WI38 (cell line): ENCODE results near the gene GNL3.

ENCODE experiments used
- H3K4me3 ChIP-seq: 2 replicates; pipeline ENCODE4 v1.5.1; 2011; ENCODE audit warnings: low read depth, mild to moderate bottlenecking, control low read depth, low read length
- CTCF ChIP-seq: IDR thresholded peaks from 2 replicates; pipeline ENCODE4 v1.5.1; 2012; ENCODE audit warnings: low read depth, mild to moderate bottlenecking, control low read depth, low read length

The GNL3 gene

GRCh38 chr3:52679199-52679538 lies 6.7 kb upstream of the GNL3 start:
- no peak for TF ChIP-seq CTCF
- no peak overlapping the region for H3K4me3 ChIP-seq

GRCh38 chr3:52679811-52680210 lies 6.0 kb upstream of the GNL3 start:
- no peak overlapping the region for H3K4me3 ChIP-seq
- TF ChIP-seq CTCF: no peak

- H3K4me3 ChIP-seq: no peak overlapping the region
- TF ChIP-seq CTCF: no peak
Observed at GRCh38 chr3:52681596-52681995, 4.2 kb upstream of the GNL3 start.

- no peak overlapping the region for H3K4me3 ChIP-seq
- no peak for TF ChIP-seq CTCF
Observed at GRCh38 chr3:52682016-52682415, 3.8 kb upstream of the GNL3 start.

- H3K4me3 ChIP-seq: no peak overlapping the region; the same call in 1 of the 2 replicates
Observed at GRCh38 chr3:52683611-52684010, 2.2 kb upstream of the GNL3 start.

GRCh38 chr3:52684184-52684583 lies 1.6 kb upstream of the GNL3 start:
- H3K4me3 ChIP-seq: peak overlapping the region; percentile 100
- no peak for TF ChIP-seq CTCF

More at GRCh38 chr3:52683611-52684010, 2.2 kb upstream of the GNL3 start:
- no peak for TF ChIP-seq CTCF

- H3K4me3 ChIP-seq: peak overlapping the region; percentile 100
- TF ChIP-seq CTCF: no peak
Observed at GRCh38 chr3:52685285-52685708, 535 bp upstream of the GNL3 start.
